Measurements from ENCODE around the gene LTBP4. TPM values are rescaled to one million over a fixed set of nuclear protein-coding genes. Genes with fewer than 3 reads are reported as not detected.

The LTBP4 gene
- total RNA-seq, 1 donor from 2014 or later = 75.1 TPM

GRCh38 chr19:40576151-40576584, 25.0 kb upstream of the LTBP4 start:
- DNase-seq = peak; percentile 54
- peak; percentile 58 for ATAC-seq (ENCODE audit: low read depth)
- Mint-ChIP-seq H3K9me3 (no peaks in the 10 kb centered on the region), H3K27ac (peak overlapping the region; percentile 84), H3K36me3 (ENCODE audit: low read depth) (peaks cover 31% of the 10 kb centered on the region), H3K27me3 (no peaks in the 10 kb centered on the region), H3K4me3 (peak overlapping the region; percentile 88), H3K4me1 (peaks cover 37% of the 10 kb centered on the region)
- ChIA-PET CTCF (interaction anchor here (1.0 to 1.4 kb wide), 4 partner anchors 23 to 29 kb away, joined by 3 to 5 read pairs (median 3); no protein-coding TSS in a partner anchor), POLR2A (interaction anchor here (1.0 to 1.6 kb wide), 3 partner anchors 28 to 37 kb away, joined by 4 to 8 read pairs (median 7); no protein-coding TSS in a partner anchor)
- TF ChIP-seq CTCF (IDR thresholded peaks at IDR 0.05) = no peak
- intact Hi-C loops (cut with micrococcal nuclease) = loop anchor here (1.0 kb wide), 4 partner anchors 22 to 47 kb away; no protein-coding TSS in a partner anchor

- Mint-ChIP-seq H3K4me1 (peaks cover 39% of the 10 kb centered on the region), H3K27ac (peak within 1 kb of the TSS; percentile 84), H3K9me3 (no peaks in the 10 kb centered on the region), H3K4me3 (peak within 1 kb of the TSS; percentile 88), H3K36me3 (ENCODE audit: low read depth) (peaks cover 37% of the 10 kb centered on the region), H3K27me3 (no peaks in the 10 kb centered on the region)
- DNase-seq (peak; percentile 89), ATAC-seq (ENCODE audit: low read depth) (peak; percentile 94)
- ChIA-PET POLR2A (interaction anchor here (1.0 to 1.5 kb wide), 2 partner anchors 33 to 37 kb away, joined by 4 read pairs; no protein-coding TSS in a partner anchor), CTCF (interaction anchor here (1.0 to 1.4 kb wide), 3 partner anchors 22 to 28 kb away, joined by 3 to 5 read pairs (median 3); no protein-coding TSS in a partner anchor)
- intact Hi-C loops (cut with micrococcal nuclease) = loop anchor here (1.0 kb wide), 4 partner anchors 21 to 48 kb away; no protein-coding TSS in a partner anchor
- no peak for TF ChIP-seq CTCF (IDR thresholded peaks at IDR 0.05)
These were observed 24.4 kb upstream of the LTBP4 start, which contains the start of gene SHKBP1 for GRCh38 chr19:40576585-40577451. SHKBP1 (plus strand) TSS chr19:40576873; CDS start chr19:40576900, 27 bp downstream.

- ATAC-seq (ENCODE audit: low read depth) = no peak
- intact Hi-C loops (cut with micrococcal nuclease) = no loop called here
- ChIA-PET POLR2A (interaction anchor here (0.5 to 1.8 kb wide), 9 partner anchors 8 to 1831 kb away, joined by 3 to 6 read pairs (median 4); no protein-coding TSS in a partner anchor), CTCF (interaction anchor here (1.6 kb wide), 1 partner anchor 26 kb away, joined by 3 read pairs; no protein-coding TSS in a partner anchor)
- Mint-ChIP-seq H3K4me3 (peak overlapping the region; percentile 88), H3K4me1 (peaks cover 39% of the 10 kb centered on the region), H3K9me3 (no peaks in the 10 kb centered on the region), H3K27ac (no peak overlapping the region), H3K36me3 (ENCODE audit: low read depth) (peaks cover 50% of the 10 kb centered on the region), H3K27me3 (no peaks in the 10 kb centered on the region)
- TF ChIP-seq CTCF (IDR thresholded peaks at IDR 0.05) = no peak
- DNase-seq = no peak
These were observed 22.7 kb upstream of the LTBP4 start for GRCh38 chr19:40578442-40578908.

- no peak for ATAC-seq (ENCODE audit: low read depth)
- peaks cover 67% of the 10 kb centered on the region for H3K36me3 Mint-ChIP-seq (ENCODE audit: low read depth)
- no peak overlapping the region for H3K4me3 Mint-ChIP-seq
These were observed 20.6 kb upstream of the LTBP4 start for GRCh38 chr19:40580619-40581018.

More at GRCh38 chr19:40580619-40581018, 20.6 kb upstream of the LTBP4 start:
- DNase-seq = no peak
- intact Hi-C loops (cut with micrococcal nuclease) = loop anchor here (1.0 kb wide), 1 partner anchor 10 kb away; no protein-coding TSS in a partner anchor
- H3K9me3 Mint-ChIP-seq = no peaks in the 10 kb centered on the region
- POLR2A ChIA-PET = interaction anchor here (0.7 to 0.8 kb wide), 2 partner anchors 9 to 10 kb away, joined by 3 read pairs; no protein-coding TSS in a partner anchor
- H3K27me3 Mint-ChIP-seq = no peaks in the 10 kb centered on the region
- CTCF ChIA-PET = no interaction called here
- H3K27ac Mint-ChIP-seq = no peak overlapping the region
- no peak for TF ChIP-seq CTCF (IDR thresholded peaks at IDR 0.05)
- H3K4me1 Mint-ChIP-seq = peaks cover 44% of the 10 kb centered on the region

Data from activated B cell treated with CpG ODN at 0.5 μM for 24 hours (primary cell).